RWPE2 (cell line): Measurements from ENCODE around the gene FBLN5.
"Not testable (repeated sequence)": the region's sequence is repeated elsewhere in the genome, so short reads cannot be mapped to it uniquely, and the experiment has no call there.

Experiments
- ATAC-seq: fragments of 200-7000 bp; cut with Tn5 transposase; 3 replicates; pipeline ENCODE4 v1.9.1; 2021; ENCODE audit warnings: low read depth
- DNase-seq: peaks from one replicate; pipeline ENCODE4 v3.0.0-alpha.2; 2020; ENCODE audit warnings: low spot score
- H3K27ac ChIP-seq: fragments of 450-650 bp; 2 replicates; pipeline ENCODE4 v1.5.1; 2017; ENCODE audit warnings: mild to moderate bottlenecking; ENCODE audit not compliant: poor library complexity, severe bottlenecking
- H3K27me3 ChIP-seq: fragments of 250-450 bp; sonication (Bioruptor Pico); 2 replicates; pipeline ENCODE4 v1.5.1; 2021; ENCODE audit warnings: mild to moderate bottlenecking, moderate library complexity; ENCODE audit not compliant: insufficient read depth, poor library complexity, severe bottlenecking
- H3K36me3 ChIP-seq: fragments of 250-450 bp; sonication (Bioruptor Pico); 2 replicates; pipeline ENCODE4 v1.5.1; 2020; ENCODE audit warnings: low read depth, mild to moderate bottlenecking, moderate library complexity
- H3K4me1 ChIP-seq: fragments of 250-450 bp; sonication (Bioruptor Pico); 2 replicates; pipeline ENCODE4 v1.5.1; 2021; ENCODE audit warnings: mild to moderate bottlenecking, moderate library complexity; ENCODE audit not compliant: insufficient read depth, poor library complexity, severe bottlenecking
- H3K4me3 ChIP-seq: fragments of 250-450 bp; sonication (Bioruptor Pico); 2 replicates; pipeline ENCODE4 v1.5.1; 2021; ENCODE audit warnings: mild to moderate bottlenecking, moderate library complexity; ENCODE audit not compliant: severe bottlenecking
- H3K9me3 ChIP-seq: fragments of 250-450 bp; sonication (Bioruptor Pico); 2 replicates; pipeline ENCODE4 v1.5.1; 2021; ENCODE audit warnings: mild to moderate bottlenecking, moderate library complexity; ENCODE audit not compliant: severe bottlenecking
- CTCF ChIP-seq: fragments of 450-650 bp; IDR thresholded peaks from one replicate; pipeline ENCODE4 v1.5.1; 2017; ENCODE audit warnings: mild to moderate bottlenecking, moderate library complexity; ENCODE audit not compliant: poor library complexity, severe bottlenecking

The FBLN5 gene

GRCh38 chr14:91872517-91873470, 74.7 kb downstream of the FBLN5 start:
- no peak overlapping the region for H3K4me3 ChIP-seq
- H3K27ac ChIP-seq: no peak overlapping the region
- H3K36me3 ChIP-seq: no peaks in the 10 kb centered on the region
- H3K9me3 ChIP-seq: no peaks in the 10 kb centered on the region
- DNase-seq: no peak
- TF ChIP-seq CTCF: no peak
- peaks cover 27% of the 10 kb centered on the region for H3K4me1 ChIP-seq
- ATAC-seq: peak; percentile 68
- no peaks in the 10 kb centered on the region for H3K27me3 ChIP-seq

- no peak overlapping the region for H3K27ac ChIP-seq
Observed at GRCh38 chr14:91872011-91872501, 75.4 kb downstream of the FBLN5 start.

GRCh38 chr14:91871401-91871800, 76.1 kb downstream of the FBLN5 start:
- not testable (repeated sequence) for H3K4me3 ChIP-seq, H3K36me3 ChIP-seq, H3K27me3 ChIP-seq, H3K9me3 ChIP-seq, ATAC-seq, DNase-seq, H3K27ac ChIP-seq
- peaks cover 27% of the 10 kb centered on the region for H3K4me1 ChIP-seq

More at GRCh38 chr14:91872011-91872501, 75.4 kb downstream of the FBLN5 start:
- ATAC-seq (peak; percentile 3; the same call in 2 of the 3 replicates), DNase-seq (no peak)
- H3K36me3 ChIP-seq: no peaks in the 10 kb centered on the region
- no peak for TF ChIP-seq CTCF
- no peaks in the 10 kb centered on the region for H3K27me3 ChIP-seq
- H3K4me1 ChIP-seq: peaks cover 27% of the 10 kb centered on the region
- H3K9me3 ChIP-seq: no peaks in the 10 kb centered on the region
- H3K4me3 ChIP-seq: no peak overlapping the region

- Histone ChIP-seq H3K36me3 (no peaks in the 10 kb centered on the region), H3K4me1 (peaks cover 27% of the 10 kb centered on the region), H3K9me3 (no peaks in the 10 kb centered on the region), H3K4me3 (no peak overlapping the region), H3K27ac (no peak overlapping the region), H3K27me3 (no peaks in the 10 kb centered on the region)
- TF ChIP-seq CTCF: no peak
- no peak for ATAC-seq
- no peak for DNase-seq
Observed at GRCh38 chr14:91870890-91871289, 76.6 kb downstream of the FBLN5 start.

- no peak for DNase-seq
- no peaks in the 10 kb centered on the region for H3K36me3 ChIP-seq
- no peak overlapping the region for H3K4me3 ChIP-seq
- ATAC-seq: peak; percentile 79
- peaks cover 27% of the 10 kb centered on the region for H3K4me1 ChIP-seq
- H3K27me3 ChIP-seq: no peaks in the 10 kb centered on the region
- peak overlapping the region; percentile 28 for H3K27ac ChIP-seq
- no peaks in the 10 kb centered on the region for H3K9me3 ChIP-seq
- TF ChIP-seq CTCF: no peak
Observed at GRCh38 chr14:91870001-91870400, 77.5 kb downstream of the FBLN5 start.
